NCI-H1930 (cell line): ENCODE measurements around the gene ZCWPW2.

ENCODE experiments used
- DNase-seq, 2 experiments: peaks; one replicate each; lab custom pipeline; 2025; lab: John Stamatoyannopoulos, UW

Gene ZCWPW2

GRCh38 chr3:28575100-28575745, 226.7 kb downstream of the ZCWPW2 start:
- DNase-seq = peak; percentile 16 to 43
